Astrocyte (in vitro differentiated cells and primary cell): ENCODE results near the gene NXF1. TPM values are rescaled to one million over a fixed set of nuclear protein-coding genes. Genes with fewer than 3 reads are reported as not detected.
"Not testable (repeated sequence)": the region's sequence is repeated elsewhere in the genome, so short reads cannot be mapped to it uniquely, and the experiment has no call there.

Source experiments
- DNase-seq: peaks from one replicate; pipeline ENCODE4 v3.0.0-alpha.2; 2010; ENCODE audit warnings: low read depth
- FAIRE-seq: peaks from 2 replicates; lab custom pipeline; 2011; peaks lifted over from hg19 to GRCh38; lab: Jason Lieb, UNC
- H2AFZ ChIP-seq: 2 replicates; pipeline ENCODE4 v1.6.0; 2012; ENCODE audit warnings: low read depth, low read length, inconsistent platforms
- H3K27ac ChIP-seq: 2 replicates; pipeline ENCODE4 v1.5.1; 2011; ENCODE audit warnings: low read depth, low read length, inconsistent platforms
- H3K27me3 ChIP-seq: 2 replicates; pipeline ENCODE4 v1.6.0; 2011; ENCODE audit warnings: low read length, inconsistent platforms; ENCODE audit not compliant: insufficient read depth
- H3K36me3 ChIP-seq: 2 replicates; pipeline ENCODE4 v1.5.1; 2011; ENCODE audit warnings: low read length, inconsistent platforms; ENCODE audit not compliant: insufficient read depth
- H3K4me1 ChIP-seq: 2 replicates; pipeline ENCODE4 v1.5.1; 2011; ENCODE audit warnings: low read length, inconsistent platforms; ENCODE audit not compliant: insufficient read depth
- H3K4me2 ChIP-seq: 2 replicates; pipeline ENCODE4 v1.6.0; 2012; ENCODE audit warnings: low read length, inconsistent platforms
- H3K4me3 ChIP-seq: 2 replicates; pipeline ENCODE4 v1.5.1; 2011; ENCODE audit warnings: low read depth, mild to moderate bottlenecking, low read length, inconsistent platforms; ENCODE audit not compliant: insufficient read depth
- H3K79me2 ChIP-seq: 2 replicates; pipeline ENCODE4 v1.6.0; 2012; ENCODE audit warnings: mild to moderate bottlenecking, low read length, inconsistent platforms; ENCODE audit not compliant: insufficient read depth
- H3K9ac ChIP-seq: 2 replicates; pipeline ENCODE4 v1.6.0; 2012; ENCODE audit warnings: mild to moderate bottlenecking, low read length, inconsistent platforms
- H3K9me3 ChIP-seq: 2 replicates; pipeline ENCODE4 v1.5.1; 2012; ENCODE audit warnings: low read depth, mild to moderate bottlenecking, low read length, inconsistent platforms; ENCODE audit not compliant: insufficient read depth
- H4K20me1 ChIP-seq: 2 replicates; pipeline ENCODE4 v1.6.0; 2012; ENCODE audit warnings: low read length, inconsistent platforms; ENCODE audit not compliant: insufficient read depth
- H3K27ac Mint-ChIP-seq: one replicate; pipeline ENCODE4 v1.8.0; 2021; ENCODE audit warnings: mild to moderate bottlenecking, mixed read lengths; ENCODE audit not compliant: unreplicated experiment
- H3K27me3 Mint-ChIP-seq: one replicate; pipeline ENCODE4 v1.8.0; 2021; ENCODE audit warnings: low read depth, mixed read lengths; ENCODE audit not compliant: unreplicated experiment
- H3K36me3 Mint-ChIP-seq: one replicate; pipeline ENCODE4 v1.8.0; 2021; ENCODE audit warnings: low read depth, mixed read lengths; ENCODE audit not compliant: unreplicated experiment
- H3K4me1 Mint-ChIP-seq: one replicate; pipeline ENCODE4 v1.8.0; 2021; ENCODE audit warnings: low read depth, mixed read lengths; ENCODE audit not compliant: unreplicated experiment
- H3K4me3 Mint-ChIP-seq: one replicate; pipeline ENCODE4 v1.8.0; 2021; ENCODE audit warnings: mild to moderate bottlenecking, moderate library complexity, mixed read lengths; ENCODE audit not compliant: unreplicated experiment
- H3K9me3 Mint-ChIP-seq: one replicate; pipeline ENCODE4 v1.8.0; 2021; ENCODE audit warnings: mild to moderate bottlenecking, mixed read lengths; ENCODE audit not compliant: unreplicated experiment
- EZH2 ChIP-seq: IDR thresholded peaks from 2 replicates; pipeline ENCODE4 v1.6.1; 2012; ENCODE audit warnings: mild to moderate bottlenecking, low read length, inconsistent platforms; ENCODE audit not compliant: insufficient read depth
- microRNA-seq: library from miRNA; unstranded; fragments of <30 nt; microRNA quantifications from one replicate; pipeline ENCODE4 v1.2.0, GENCODE V29; 2020
- total RNA-seq: library from RNA; stranded (reverse); gene quantifications from 2 replicates; pipeline ENCODE4 v1.2.1, GENCODE V29; 2021
- TF ChIP-seq, protein P1 (sequence below): IDR thresholded peaks from 2 replicates; pipeline ENCODE4 v1.5.1; 2011; ENCODE audit warnings: low read depth, mild to moderate bottlenecking, inconsistent platforms, low read length, moderate library complexity; ENCODE audit not compliant: insufficient read depth

NXF1 gene
- total RNA-seq, 1 donor from 2014 or later = 55.9 TPM

- Mint-ChIP-seq H3K27ac (peak overlapping the region; percentile 26), H3K27me3 (no peaks in the 10 kb centered on the region), H3K9me3 (no peaks in the 10 kb centered on the region), H3K4me3 (peak overlapping the region; percentile 70), H3K4me1 (peaks cover 9% of the 10 kb centered on the region), H3K36me3 (peaks cover 2% of the 10 kb centered on the region)
- H3K36me3 ChIP-seq = no peaks in the 10 kb centered on the region
- no peaks in the 10 kb centered on the region for H3K9me3 ChIP-seq
- H3K79me2 ChIP-seq = peaks cover 19% of the 10 kb centered on the region
- H2AFZ ChIP-seq = no peak overlapping the region
- H4K20me1 ChIP-seq = no peaks in the 10 kb centered on the region
- H3K4me2 ChIP-seq = no peak overlapping the region
- no peak overlapping the region for H3K4me3 ChIP-seq
- no peak overlapping the region for H3K27ac ChIP-seq
- FAIRE-seq (no peak), DNase-seq (no peak)
- no peaks in the 10 kb centered on the region for H3K27me3 ChIP-seq
- no peak overlapping the region for H3K9ac ChIP-seq
- H3K4me1 ChIP-seq = peaks cover 4% of the 10 kb centered on the region
- no peak for TF ChIP-seq EZH2
- TF ChIP-seq, protein P1, sequence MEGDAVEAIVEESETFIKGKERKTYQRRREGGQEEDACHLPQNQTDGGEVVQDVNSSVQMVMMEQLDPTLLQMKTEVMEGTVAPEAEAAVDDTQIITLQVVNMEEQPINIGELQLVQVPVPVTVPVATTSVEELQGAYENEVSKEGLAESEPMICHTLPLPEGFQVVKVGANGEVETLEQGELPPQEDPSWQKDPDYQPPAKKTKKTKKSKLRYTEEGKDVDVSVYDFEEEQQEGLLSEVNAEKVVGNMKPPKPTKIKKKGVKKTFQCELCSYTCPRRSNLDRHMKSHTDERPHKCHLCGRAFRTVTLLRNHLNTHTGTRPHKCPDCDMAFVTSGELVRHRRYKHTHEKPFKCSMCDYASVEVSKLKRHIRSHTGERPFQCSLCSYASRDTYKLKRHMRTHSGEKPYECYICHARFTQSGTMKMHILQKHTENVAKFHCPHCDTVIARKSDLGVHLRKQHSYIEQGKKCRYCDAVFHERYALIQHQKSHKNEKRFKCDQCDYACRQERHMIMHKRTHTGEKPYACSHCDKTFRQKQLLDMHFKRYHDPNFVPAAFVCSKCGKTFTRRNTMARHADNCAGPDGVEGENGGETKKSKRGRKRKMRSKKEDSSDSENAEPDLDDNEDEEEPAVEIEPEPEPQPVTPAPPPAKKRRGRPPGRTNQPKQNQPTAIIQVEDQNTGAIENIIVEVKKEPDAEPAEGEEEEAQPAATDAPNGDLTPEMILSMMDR = no peak
Measured at GRCh38 chr11:62752177-62752785, 53.0 kb downstream of the NXF1 start.

DNA sequence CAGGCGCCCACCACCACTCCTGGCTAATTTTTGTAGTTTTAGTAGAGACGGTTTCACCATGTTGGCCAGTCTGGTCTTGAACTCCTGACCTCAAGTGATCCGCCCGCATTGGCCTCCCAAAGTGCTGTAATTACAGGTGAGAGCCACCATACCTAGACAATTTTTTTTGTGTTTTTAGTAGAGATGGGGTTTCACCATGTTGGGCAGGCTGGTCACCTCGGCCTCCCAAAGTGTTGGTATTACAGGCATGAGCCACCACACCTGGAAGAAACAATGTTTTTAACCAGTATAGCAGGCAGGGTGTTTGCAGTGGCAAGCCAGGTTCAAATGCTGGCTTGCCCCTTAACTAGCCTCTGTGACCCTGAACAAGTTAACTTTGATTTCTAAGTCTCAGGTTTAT is 55.3 kb downstream of the NXF1 start:
- H3K4me3 ChIP-seq, H3K4me2 ChIP-seq, H3K27me3 Mint-ChIP-seq, FAIRE-seq, H3K9me3 Mint-ChIP-seq, H4K20me1 ChIP-seq, DNase-seq, H3K27ac ChIP-seq, H2AFZ ChIP-seq, H3K4me1 ChIP-seq, H3K27me3 ChIP-seq, H3K4me1 Mint-ChIP-seq, H3K36me3 ChIP-seq, H3K27ac Mint-ChIP-seq, H3K9me3 ChIP-seq, H3K9ac ChIP-seq, H3K36me3 Mint-ChIP-seq, H3K4me3 Mint-ChIP-seq: not testable (repeated sequence)
- peaks cover 19% of the 10 kb centered on the region for H3K79me2 ChIP-seq

DNA sequence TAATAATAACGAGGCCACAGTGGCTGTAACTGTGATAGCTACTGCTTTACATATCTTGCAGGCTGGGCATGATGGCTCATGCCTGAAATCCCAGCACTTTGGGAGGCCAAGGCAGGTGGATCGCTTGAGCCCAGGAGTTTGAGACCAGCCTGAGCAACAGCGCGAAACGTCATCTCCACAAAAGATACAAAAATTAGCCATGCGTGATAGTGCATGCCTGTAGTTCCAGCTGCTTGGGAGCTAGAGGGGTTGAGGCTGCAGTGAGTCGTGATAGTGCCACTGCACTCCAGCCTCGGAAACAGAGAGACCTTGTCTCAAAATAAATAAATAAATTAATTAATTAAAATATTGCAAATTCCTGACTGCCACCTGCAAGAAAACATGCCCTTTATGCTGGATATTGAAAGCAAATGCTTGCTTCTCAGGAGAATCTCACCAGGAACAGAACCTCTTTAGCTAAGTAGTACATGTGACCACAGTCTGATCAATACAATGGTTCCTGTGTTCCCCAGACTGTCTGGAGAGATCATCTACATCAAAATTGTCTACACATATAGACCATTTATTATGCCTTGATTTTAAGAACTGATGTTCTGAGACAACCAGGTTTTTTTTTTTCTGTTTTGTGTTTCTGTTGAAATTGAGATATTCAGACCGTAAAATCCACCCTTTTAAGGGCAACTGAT is 57.6 kb downstream of the NXF1 start:
- H3K9me3 Mint-ChIP-seq = no peaks in the 10 kb centered on the region
- Histone ChIP-seq H2AFZ (no peak overlapping the region), H3K4me2 (no peak overlapping the region), H3K36me3 (no peaks in the 10 kb centered on the region), H3K27me3 (no peaks in the 10 kb centered on the region), H3K9me3 (no peaks in the 10 kb centered on the region), H3K79me2 (peaks cover 9% of the 10 kb centered on the region), H3K9ac (no peak overlapping the region), H3K4me1 (no peaks in the 10 kb centered on the region), H3K27ac (no peak overlapping the region), H3K4me3 (no peak overlapping the region), H4K20me1 (no peaks in the 10 kb centered on the region)
- H3K27ac Mint-ChIP-seq = no peak overlapping the region
- no peaks in the 10 kb centered on the region for H3K36me3 Mint-ChIP-seq
- FAIRE-seq (no peak), DNase-seq (no peak)
- peak overlapping the region; percentile 30 for H3K4me3 Mint-ChIP-seq
- TF ChIP-seq EZH2 = no peak
- TF ChIP-seq, protein P1 = no peak
- H3K4me1 Mint-ChIP-seq = peaks cover 7% of the 10 kb centered on the region
- H3K27me3 Mint-ChIP-seq = no peaks in the 10 kb centered on the region

Small RNA genes within 50 kb of the gene (microRNA-seq; reads per million reads assigned to microRNA genes)
- gene MIR6514 (4.7 reads per million, percentile 19 among the genes with 10 or more reads in this experiment), gene MIR6748 (0.82 reads per million)

Other genes with a start within 250 kb of the NXF1 start
- 1,185 and 1,298 TPM in 2 replicates for gene EEF1G, start 231.5 kb downstream of the NXF1 start, total RNA-seq
- gene TUT1, start 213.9 kb downstream of the NXF1 start, total RNA-seq = 16.8 and 18.3 TPM in 2 replicates
- gene MTA2, start 203.6 kb downstream of the NXF1 start, total RNA-seq = 123 and 136 TPM in 2 replicates
- gene EML3, start 192.7 kb downstream of the NXF1 start, total RNA-seq = 25.5 and 29.8 TPM in 2 replicates
- gene ROM1, start 192.2 kb downstream of the NXF1 start, total RNA-seq = 0.79 and 1.3 TPM in 2 replicates
- gene B3GAT3, start 183.5 kb downstream of the NXF1 start, total RNA-seq = 52.4 and 54.5 TPM in 2 replicates
- 323 and 344 TPM in 2 replicates for gene GANAB, start 158.8 kb downstream of the NXF1 start, total RNA-seq
- gene INTS5, start 152.1 kb downstream of the NXF1 start, total RNA-seq = 16.7 and 18.4 TPM in 2 replicates
- gene C11orf98, start 140.2 kb downstream of the NXF1 start, total RNA-seq = 60.0 and 69.8 TPM in 2 replicates
- 15.6 and 23.3 TPM in 2 replicates for gene CSKMT, start 140.1 kb downstream of the NXF1 start, total RNA-seq
- 7.2 and 8.7 TPM in 2 replicates for gene UQCC3, start 133.8 kb downstream of the NXF1 start, total RNA-seq
- 6.4 and 8.0 TPM in 2 replicates for gene LBHD1, start 133.2 kb downstream of the NXF1 start, total RNA-seq
- gene UBXN1, start 126.4 kb downstream of the NXF1 start, total RNA-seq = 80.0 and 89.8 TPM in 2 replicates
- gene LRRN4CL, start 115.9 kb downstream of the NXF1 start, total RNA-seq = 0.17 and 0.43 TPM in 2 replicates
- gene BSCL2, start 98.0 kb downstream of the NXF1 start, total RNA-seq = 51.1 and 55.0 TPM in 2 replicates
- gene GNG3, start 97.8 kb downstream of the NXF1 start, total RNA-seq = 0.46 TPM in 1 of 2 replicates, not detected in the other
- gene HNRNPUL2, start 78.0 kb downstream of the NXF1 start, total RNA-seq = 39.9 and 40.0 TPM in 2 replicates
- 51.9 and 60.8 TPM in 2 replicates for gene TTC9C, start 77.0 kb downstream of the NXF1 start, total RNA-seq
- 11.0 and 11.2 TPM in 2 replicates for gene ZBTB3, start 51.3 kb downstream of the NXF1 start, total RNA-seq
- 88.3 and 89.1 TPM in 2 replicates for gene POLR2G, start 43.9 kb downstream of the NXF1 start, total RNA-seq
- gene TAF6L, start 34.0 kb downstream of the NXF1 start, total RNA-seq = 14.7 and 15.1 TPM in 2 replicates
- 51.3 and 57.5 TPM in 2 replicates for gene TMEM179B, start 18.0 kb downstream of the NXF1 start, total RNA-seq
- 7.8 and 11.3 TPM in 2 replicates for gene TMEM223, start 13.4 kb downstream of the NXF1 start, total RNA-seq
- 44.2 and 45.7 TPM in 2 replicates for gene STX5, start 26.6 kb upstream of the NXF1 start, total RNA-seq
- gene TEX54, start 27.4 kb upstream of the NXF1 start, total RNA-seq = not detected in 2 replicates
- 46.8 and 53.5 TPM in 2 replicates for gene WDR74, start 34.1 kb upstream of the NXF1 start, total RNA-seq
- 588 and 592 TPM in 2 replicates for gene SLC3A2, start 75.5 kb upstream of the NXF1 start, total RNA-seq
- gene CHRM1, start 115.9 kb upstream of the NXF1 start, total RNA-seq = not detected in 2 replicates
- not detected in 2 replicates for gene SLC22A6, start 179.5 kb upstream of the NXF1 start, total RNA-seq
- not detected in 2 replicates for gene SLC22A8, start 210.4 kb upstream of the NXF1 start, total RNA-seq